Mesendoderm (in vitro differentiated cells): ENCODE data around the gene TRPV4.

Experiments
- DNase-seq: peaks from one replicate; pipeline ENCODE4 v3.0.0; 2013
- H2AK5ac ChIP-seq: 2 replicates; pipeline ENCODE4 v1.6.1; 2013; ENCODE audit warnings: low read length, inconsistent platforms
- H2BK120ac ChIP-seq: 2 replicates; pipeline ENCODE4 v1.6.1; 2013; ENCODE audit warnings: low read depth, mild to moderate bottlenecking, low read length, moderate library complexity, mixed read lengths
- H2BK15ac ChIP-seq: replicated peaks from 2 replicates; pipeline ENCODE4 v1.6.1; 2013; ENCODE audit warnings: low read depth, mild to moderate bottlenecking, moderate library complexity
- H2BK5ac ChIP-seq: 2 replicates; pipeline ENCODE4 v1.6.1; 2013; ENCODE audit warnings: low read length, inconsistent platforms
- H3K18ac ChIP-seq: 2 replicates; pipeline ENCODE4 v1.6.1; 2013; ENCODE audit warnings: mild to moderate bottlenecking, low read length, mixed read lengths
- H3K23ac ChIP-seq: one replicate; pipeline ENCODE4 v1.6.1; 2013; ENCODE audit warnings: low read length
- H3K27ac ChIP-seq: 2 replicates; pipeline ENCODE4 v1.5.1; 2013; ENCODE audit warnings: low read depth, mild to moderate bottlenecking, inconsistent platforms, low read length, moderate library complexity
- H3K27me3 ChIP-seq: 2 replicates; pipeline ENCODE4 v1.6.1; 2013; ENCODE audit warnings: low read length, control low read depth, mild to moderate bottlenecking, inconsistent platforms; ENCODE audit not compliant: insufficient read depth, poor library complexity
- H3K36me3 ChIP-seq: 2 replicates; pipeline ENCODE4 v1.6.1; 2013; ENCODE audit warnings: low read length, inconsistent platforms; ENCODE audit not compliant: control insufficient read depth, insufficient read depth
- H3K4ac ChIP-seq: one replicate; pipeline ENCODE4 v1.6.1; 2013; ENCODE audit warnings: low read depth, mild to moderate bottlenecking, low read length, moderate library complexity
- H3K4me1 ChIP-seq: 2 replicates; pipeline ENCODE4 v1.6.1; 2013; ENCODE audit warnings: low read depth, low read length, inconsistent platforms; ENCODE audit not compliant: control insufficient read depth
- H3K4me2 ChIP-seq: 2 replicates; pipeline ENCODE4 v1.6.1; 2013; ENCODE audit warnings: low read length
- H3K4me3 ChIP-seq: 2 replicates; pipeline ENCODE4 v1.5.1; 2013; ENCODE audit warnings: mild to moderate bottlenecking, low read length
- H3K56ac ChIP-seq: one replicate; pipeline ENCODE4 v1.6.1; 2013; ENCODE audit warnings: low read length
- H3K79me1 ChIP-seq: 2 replicates; pipeline ENCODE4 v1.6.1; 2013; ENCODE audit warnings: low read length, inconsistent platforms
- H3K79me2 ChIP-seq: 2 replicates; pipeline ENCODE4 v1.6.1; 2013; ENCODE audit warnings: mild to moderate bottlenecking, low read length; ENCODE audit not compliant: control insufficient read depth, insufficient read depth
- H3K9ac ChIP-seq: 2 replicates; pipeline ENCODE4 v1.6.1; 2013; ENCODE audit warnings: low read length, inconsistent platforms
- H4K5ac ChIP-seq: one replicate; pipeline ENCODE4 v1.6.1; 2013; ENCODE audit warnings: low read length
- H4K8ac ChIP-seq: one replicate; pipeline ENCODE4 v1.6.1; 2013; ENCODE audit warnings: low read depth, mild to moderate bottlenecking, control low read depth, low read length, moderate library complexity
- WGBS: extraction: QIAGEN DNeasy Blood & Tissue Kit; methylation state at CpG from one replicate; pipeline ENCODE4 v1.1.7; 2013; ENCODE audit warnings: low lambda C conversion rate, missing lambda C conversion rate; ENCODE audit not compliant: insufficient coverage; ENCODE audit errors: extremely low coverage; 5-methylcytosine and 5-hydroxymethylcytosine counted together

TRPV4 gene

GRCh38 chr12:109839444-109839843 is 6.2 kb upstream of the TRPV4 start:
- no peak overlapping the region for H2BK5ac ChIP-seq
- H2AK5ac ChIP-seq = no peak overlapping the region
- H3K79me2 ChIP-seq = no peaks in the 10 kb centered on the region
- no peak overlapping the region for H4K5ac ChIP-seq
- no peak overlapping the region for H3K4me3 ChIP-seq
- H2BK120ac ChIP-seq = no peak overlapping the region
- H3K36me3 ChIP-seq = no peaks in the 10 kb centered on the region
- no peak overlapping the region for H3K27ac ChIP-seq
- no peaks in the 10 kb centered on the region for H3K27me3 ChIP-seq
- H3K18ac ChIP-seq = no peak overlapping the region
- WGBS = no CpG with 5 or more reads among the region's 6 CpGs
- no peak overlapping the region for H3K9ac ChIP-seq
- H3K4me1 ChIP-seq = no peaks in the 10 kb centered on the region
- H3K23ac ChIP-seq = no peak overlapping the region
- H4K8ac ChIP-seq = no peak overlapping the region
- H3K79me1 ChIP-seq = no peaks in the 10 kb centered on the region
- H3K4ac ChIP-seq = no peak overlapping the region
- DNase-seq = no peak
- H3K4me2 ChIP-seq = no peak overlapping the region
- no peak overlapping the region for H3K56ac ChIP-seq
- H2BK15ac ChIP-seq = no peak overlapping the region

- Histone ChIP-seq H3K27me3 (no peaks in the 10 kb centered on the region), H2BK5ac (no peak overlapping the region)
These were observed 3.7 kb upstream of the TRPV4 start for GRCh38 chr12:109836916-109837315.

DNA sequence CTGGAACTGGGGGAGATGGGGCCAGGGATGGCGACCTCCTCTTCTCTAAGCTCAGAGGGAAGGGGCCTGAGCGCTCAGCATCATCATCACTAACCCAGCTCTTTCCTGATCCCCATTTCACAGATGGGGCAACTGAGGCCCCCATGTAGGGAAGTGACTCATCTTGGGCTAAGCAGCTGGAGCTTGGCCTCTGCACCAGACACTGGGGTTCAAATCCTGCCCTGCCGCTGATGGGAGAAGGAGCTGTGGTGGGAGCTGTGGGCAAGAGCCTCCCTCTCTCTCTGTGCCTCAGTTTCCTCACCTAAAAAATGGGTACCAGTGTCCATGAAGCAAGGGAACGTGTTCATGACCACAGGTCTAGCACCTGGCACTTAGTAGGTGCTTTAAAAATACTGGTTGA is 2.6 kb upstream of the TRPV4 start:
- H3K4me2 ChIP-seq = no peak overlapping the region
- H3K4ac ChIP-seq = no peak overlapping the region
- no peak overlapping the region for H2BK5ac ChIP-seq
- no peak overlapping the region for H3K4me3 ChIP-seq
- H3K27ac ChIP-seq = no peak overlapping the region
- H2AK5ac ChIP-seq = no peak overlapping the region
- WGBS = no CpG with 5 or more reads among the region's 4 CpGs
- DNase-seq = no peak
- no peak overlapping the region for H3K56ac ChIP-seq
- H3K79me2 ChIP-seq = no peaks in the 10 kb centered on the region
- H3K23ac ChIP-seq = no peak overlapping the region
- H3K4me1 ChIP-seq = no peaks in the 10 kb centered on the region
- H4K5ac ChIP-seq = no peak overlapping the region
- no peak overlapping the region for H3K18ac ChIP-seq
- H3K79me1 ChIP-seq = no peaks in the 10 kb centered on the region
- H3K36me3 ChIP-seq = no peaks in the 10 kb centered on the region
- H3K9ac ChIP-seq = no peak overlapping the region
- H2BK120ac ChIP-seq = no peak overlapping the region
- H4K8ac ChIP-seq = no peak overlapping the region
- no peak overlapping the region for H2BK15ac ChIP-seq
- no peaks in the 10 kb centered on the region for H3K27me3 ChIP-seq

More at GRCh38 chr12:109836916-109837315, 3.7 kb upstream of the TRPV4 start:
- Histone ChIP-seq H3K4me1 (no peaks in the 10 kb centered on the region), H3K4me3 (no peak overlapping the region), H3K79me2 (no peaks in the 10 kb centered on the region), H2BK15ac (no peak overlapping the region), H4K8ac (no peak overlapping the region), H2AK5ac (no peak overlapping the region), H3K23ac (no peak overlapping the region), H3K4me2 (no peak overlapping the region), H3K4ac (no peak overlapping the region), H3K56ac (no peak overlapping the region), H3K36me3 (no peaks in the 10 kb centered on the region), H3K27ac (no peak overlapping the region), H2BK120ac (no peak overlapping the region), H3K9ac (no peak overlapping the region), H3K18ac (no peak overlapping the region), H3K79me1 (no peaks in the 10 kb centered on the region), H4K5ac (no peak overlapping the region)
- DNase-seq = no peak
- WGBS = no CpG with 5 or more reads among the region's 3 CpGs

DNA sequence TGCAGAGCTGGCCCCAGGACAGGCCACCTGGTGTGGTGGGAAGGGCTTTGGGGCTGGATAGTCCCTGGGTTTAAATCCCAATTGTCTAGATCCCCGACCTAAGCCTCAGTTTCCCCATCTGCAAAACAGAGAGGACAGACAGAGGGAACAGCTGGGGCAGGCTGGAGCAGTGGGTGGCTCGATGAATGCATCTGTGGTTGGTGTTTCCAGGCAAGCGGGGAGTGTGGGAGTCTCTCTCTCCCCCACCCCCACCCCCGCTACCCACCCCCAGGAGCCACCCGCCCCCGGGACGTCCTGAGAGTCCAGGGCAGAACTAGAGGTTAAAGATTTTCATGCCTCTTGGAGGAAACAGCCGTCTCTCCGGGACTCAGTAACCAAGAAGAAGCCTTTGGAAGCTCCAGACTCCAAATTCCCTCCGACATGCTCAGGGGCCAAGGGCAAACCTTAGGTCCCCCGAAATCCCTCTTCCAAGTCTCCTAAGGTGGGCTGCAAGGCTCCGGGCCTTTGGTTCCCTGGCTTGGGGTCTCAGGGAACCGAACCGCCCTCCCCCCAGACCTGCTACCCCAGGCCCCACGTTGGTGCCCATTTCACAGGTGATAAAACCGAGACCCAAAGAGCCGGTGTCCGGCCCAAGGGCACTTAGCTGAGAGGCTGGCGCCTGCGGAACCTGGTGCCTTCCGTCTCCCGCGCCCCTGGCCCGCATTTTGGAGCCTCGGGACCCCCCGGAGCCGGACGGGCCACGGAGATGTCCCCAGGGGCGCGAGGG is 474 bp downstream of the TRPV4 start:
- H3K4me3 ChIP-seq = peak overlapping the region; percentile 28

DNA sequence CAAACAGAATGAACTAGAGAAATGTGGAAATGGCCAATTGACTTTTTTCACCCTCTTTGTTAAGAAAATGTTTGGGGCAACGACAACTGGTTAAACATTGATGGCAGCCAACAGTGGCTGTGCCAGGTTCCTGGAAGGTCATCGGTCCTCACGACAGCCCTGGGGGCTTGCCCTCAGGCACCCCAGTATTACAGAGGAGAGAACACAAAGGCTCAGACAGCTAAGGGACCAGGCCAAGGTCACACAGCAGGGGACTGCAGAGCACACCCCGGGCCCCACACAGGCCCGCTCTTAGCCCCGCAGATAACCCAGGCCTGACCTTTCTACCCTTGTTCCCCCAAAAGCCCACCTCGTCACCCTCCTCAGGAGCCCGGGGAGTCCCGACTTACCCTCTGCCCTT is 1.3 kb downstream of the TRPV4 start:
- no peak overlapping the region for H3K56ac ChIP-seq
- H2AK5ac ChIP-seq = no peak overlapping the region
- no peak overlapping the region for H3K9ac ChIP-seq
- H3K36me3 ChIP-seq = no peaks in the 10 kb centered on the region
- no peak overlapping the region for H2BK120ac ChIP-seq
- H2BK15ac ChIP-seq = no peak overlapping the region
- no peaks in the 10 kb centered on the region for H3K4me1 ChIP-seq
- H3K27ac ChIP-seq = no peak overlapping the region
- no peaks in the 10 kb centered on the region for H3K79me1 ChIP-seq
- no peaks in the 10 kb centered on the region for H3K79me2 ChIP-seq
- H3K27me3 ChIP-seq = no peaks in the 10 kb centered on the region
- no peak overlapping the region for H4K5ac ChIP-seq
- no peak overlapping the region for H3K18ac ChIP-seq
- H3K4me3 ChIP-seq = no peak overlapping the region
- no peak for DNase-seq
- no peak overlapping the region for H2BK5ac ChIP-seq
- no peak overlapping the region for H3K4ac ChIP-seq
- no peak overlapping the region for H3K23ac ChIP-seq
- no peak overlapping the region for H4K8ac ChIP-seq
- no CpG with 5 or more reads among the region's 9 CpGs for WGBS
- no peak overlapping the region for H3K4me2 ChIP-seq

More for the DNA sequence above, 474 bp downstream of the TRPV4 start:
- Histone ChIP-seq H3K4ac (peak overlapping the region; percentile 22), H2AK5ac (no peak overlapping the region), H3K27ac (no peak overlapping the region), H3K56ac (peak overlapping the region; percentile 76), H2BK5ac (no peak overlapping the region), H2BK15ac (no peak overlapping the region), H3K4me2 (peak overlapping the region; percentile 22), H3K23ac (no peak overlapping the region), H4K8ac (no peak overlapping the region), H2BK120ac (no peak overlapping the region), H3K27me3 (no peaks in the 10 kb centered on the region), H3K9ac (peak overlapping the region; percentile 65), H3K79me1 (no peaks in the 10 kb centered on the region), H3K4me1 (no peaks in the 10 kb centered on the region), H4K5ac (no peak overlapping the region), H3K36me3 (no peaks in the 10 kb centered on the region), H3K79me2 (no peaks in the 10 kb centered on the region), H3K18ac (peak overlapping the region; percentile 29)
- DNase-seq = no peak
- no CpG with 5 or more reads among the region's 31 CpGs for WGBS

GRCh38 chr12:109831365-109831764 is 1.8 kb downstream of the TRPV4 start:
- DNase-seq = no peak
- Histone ChIP-seq H3K4ac (no peak overlapping the region), H2BK120ac (no peak overlapping the region), H3K4me1 (no peaks in the 10 kb centered on the region), H3K9ac (no peak overlapping the region), H3K27ac (no peak overlapping the region), H3K23ac (no peak overlapping the region), H4K5ac (no peak overlapping the region), H2BK15ac (no peak overlapping the region), H3K4me2 (no peak overlapping the region), H3K79me2 (no peaks in the 10 kb centered on the region), H3K79me1 (no peaks in the 10 kb centered on the region), H2BK5ac (no peak overlapping the region), H3K4me3 (no peak overlapping the region), H4K8ac (no peak overlapping the region), H2AK5ac (no peak overlapping the region), H3K56ac (no peak overlapping the region), H3K18ac (no peak overlapping the region), H3K27me3 (no peaks in the 10 kb centered on the region), H3K36me3 (no peaks in the 10 kb centered on the region)
- no CpG with 5 or more reads among the region's 6 CpGs for WGBS
